Coronary artery (tissue), 2 donors: Measurements from ENCODE around the gene CCSER1.

Source experiments
- DNase-seq: peaks from one replicate; pipeline ENCODE4 v3.0.0-alpha.2; 2017; ENCODE audit warnings: low spot score
- H3K27ac ChIP-seq, 2 donors: fragments of 200-600 bp; sonication (generic); one replicate each; pipeline ENCODE4 v1.5.1; 2016 to 2019
- H3K4me3 ChIP-seq: fragments of 200-600 bp; sonication (generic); 2 replicates; pipeline ENCODE4 v1.5.1; 2016; ENCODE audit warnings: mild to moderate bottlenecking, moderate library complexity
- CTCF ChIP-seq: fragments of 200-600 bp; sonication (generic); IDR thresholded peaks from one replicate; pipeline ENCODE4 v1.5.1; 2019; ENCODE audit warnings: antibody characterized with exemption

Gene CCSER1

DNA sequence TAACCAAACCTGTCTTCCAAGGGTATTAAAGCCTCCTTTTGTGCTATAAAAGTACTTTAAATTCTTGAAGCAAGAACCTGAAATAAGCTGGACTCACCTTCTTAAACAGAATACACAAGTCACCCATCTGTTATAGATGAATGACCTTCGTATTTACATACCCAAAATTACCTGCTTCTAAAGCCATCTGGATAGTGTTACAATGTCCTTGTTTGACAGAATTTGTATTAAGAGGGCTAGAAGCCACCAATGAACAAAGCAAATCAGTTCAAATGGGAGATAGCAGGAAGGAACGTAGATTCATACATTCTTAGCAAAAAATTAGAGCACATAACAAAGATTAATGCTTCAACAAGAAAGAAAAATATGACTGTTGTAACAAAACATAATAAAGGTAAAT, 33.7 kb upstream of the CCSER1 start:
- no peak for DNase-seq
- TF ChIP-seq CTCF = no peak
- no peak overlapping the region for H3K4me3 ChIP-seq
- H3K27ac ChIP-seq = no peak overlapping the region

DNA sequence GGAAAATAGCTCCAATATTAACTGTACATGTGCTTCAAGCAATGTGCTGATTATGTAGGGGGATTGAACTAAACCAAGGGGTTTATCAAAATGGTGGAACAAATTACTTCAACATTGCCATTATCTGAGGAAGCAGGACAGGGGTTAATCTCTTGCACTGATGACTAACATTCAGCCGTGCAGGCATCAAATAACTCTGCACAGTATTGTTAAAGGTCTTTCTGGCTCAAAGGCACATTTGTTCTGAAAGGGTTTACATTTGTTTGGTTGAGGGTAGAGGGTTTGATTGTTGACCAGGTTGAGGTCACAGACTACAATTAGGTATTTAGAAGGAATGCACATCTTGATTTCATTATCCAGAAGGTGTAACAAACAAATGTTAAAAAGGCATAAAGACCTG, 32.2 kb upstream of the CCSER1 start:
- no peak overlapping the region for H3K27ac ChIP-seq
- DNase-seq = no peak
- H3K4me3 ChIP-seq = no peak overlapping the region
- TF ChIP-seq CTCF = no peak

- TF ChIP-seq CTCF = no peak
- DNase-seq = no peak
- Histone ChIP-seq H3K4me3 (no peak overlapping the region), H3K27ac (no peak overlapping the region)
These were observed 27.4 kb upstream of the CCSER1 start for GRCh38 chr4:90099812-90100211.

DNA sequence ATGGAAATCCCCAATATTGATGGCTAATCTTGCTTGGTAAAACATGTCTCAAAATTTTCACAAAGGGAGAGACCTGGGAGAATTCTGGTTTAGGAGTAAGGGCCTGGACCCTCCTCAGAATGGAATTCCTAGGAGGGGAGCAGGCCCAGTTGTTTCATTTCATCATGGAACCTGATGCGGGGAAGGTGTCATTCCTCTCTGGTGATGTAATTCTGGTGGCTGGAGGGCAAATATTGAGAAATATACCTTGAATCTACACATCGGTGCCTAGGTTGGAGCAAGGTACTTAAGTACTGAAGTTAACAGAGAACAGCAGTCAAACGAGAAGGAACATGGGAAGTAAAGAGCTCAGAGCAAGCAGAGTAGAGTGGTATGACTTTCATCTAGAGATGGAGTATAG, 23.2 kb upstream of the CCSER1 start:
- H3K27ac ChIP-seq = no peak overlapping the region
- TF ChIP-seq CTCF = no peak

DNA sequence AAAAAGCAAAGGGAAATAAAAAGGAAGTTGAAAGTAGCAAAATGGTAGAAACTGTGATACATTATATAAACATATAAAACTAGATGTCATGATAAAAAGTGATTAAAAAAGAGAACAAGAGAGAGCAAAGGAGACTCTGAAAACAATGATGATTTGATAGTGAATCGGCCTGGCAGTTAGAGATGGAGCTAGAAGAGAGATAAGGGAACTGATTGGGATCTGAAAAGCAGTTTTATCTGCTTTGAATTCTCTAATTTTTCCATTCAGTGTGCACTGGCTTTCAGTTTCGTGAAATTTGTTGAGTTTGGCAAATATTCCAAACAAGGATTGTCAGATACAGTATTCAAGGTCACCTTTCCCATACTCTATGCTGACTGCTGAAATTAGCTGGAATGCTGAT, 21.9 kb upstream of the CCSER1 start:
- no peak for TF ChIP-seq CTCF
- H3K4me3 ChIP-seq = no peak overlapping the region
- H3K27ac ChIP-seq = no peak overlapping the region
- no peak for DNase-seq

More for the DNA sequence above, 23.2 kb upstream of the CCSER1 start:
- no peak overlapping the region for H3K4me3 ChIP-seq
- no peak for DNase-seq

DNA sequence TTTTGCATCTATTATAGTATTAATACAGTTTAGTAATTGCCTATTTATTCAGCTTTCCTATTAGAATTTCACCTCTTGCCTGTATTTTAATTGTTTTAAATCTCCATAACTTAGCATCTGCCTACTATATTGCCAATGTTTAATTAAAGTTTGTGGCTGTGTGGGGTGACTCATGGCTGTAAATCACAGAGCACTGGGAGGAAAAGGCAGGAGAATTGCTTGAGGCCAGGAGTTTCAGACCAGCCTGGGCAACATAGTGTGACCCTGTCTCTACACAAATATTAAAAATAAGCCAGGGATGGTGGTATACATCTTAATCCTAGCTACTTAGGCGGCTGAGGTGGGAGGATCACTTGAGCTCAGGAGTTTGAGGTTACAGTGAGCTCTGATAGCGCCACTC, 14.5 kb upstream of the CCSER1 start:
- Histone ChIP-seq H3K4me3 (no peak overlapping the region), H3K27ac (no peak overlapping the region)
- TF ChIP-seq CTCF = no peak
- DNase-seq = no peak

DNA sequence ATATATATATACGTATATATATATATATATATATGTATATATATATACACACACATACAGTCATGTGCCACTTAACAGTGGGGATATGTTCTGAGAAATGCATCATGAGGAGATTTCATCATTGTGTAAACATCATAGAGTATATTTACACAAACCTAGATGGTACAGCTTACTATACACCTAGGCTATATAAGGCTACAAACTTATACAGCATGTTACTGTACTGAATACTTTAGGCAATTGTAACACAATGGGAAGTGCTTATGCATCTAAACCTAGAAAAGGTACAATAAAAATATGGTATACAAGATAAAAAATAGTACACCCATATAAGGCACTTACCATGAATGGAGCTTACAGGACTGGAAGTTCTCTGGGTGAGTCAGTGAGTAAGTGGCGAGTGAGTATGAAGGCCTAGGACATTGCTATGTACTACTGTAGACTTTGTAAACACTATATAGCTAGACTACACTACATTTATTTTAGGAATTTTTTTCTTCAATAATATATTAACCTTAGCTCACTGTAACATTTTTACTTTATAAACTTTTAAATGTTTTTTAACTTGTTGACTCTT, 13.2 kb upstream of the CCSER1 start:
- Histone ChIP-seq H3K27ac (no peak overlapping the region), H3K4me3 (no peak overlapping the region)
- TF ChIP-seq CTCF = no peak
- DNase-seq = no peak
